ENCODE data around the gene ACTN1.

DNA sequence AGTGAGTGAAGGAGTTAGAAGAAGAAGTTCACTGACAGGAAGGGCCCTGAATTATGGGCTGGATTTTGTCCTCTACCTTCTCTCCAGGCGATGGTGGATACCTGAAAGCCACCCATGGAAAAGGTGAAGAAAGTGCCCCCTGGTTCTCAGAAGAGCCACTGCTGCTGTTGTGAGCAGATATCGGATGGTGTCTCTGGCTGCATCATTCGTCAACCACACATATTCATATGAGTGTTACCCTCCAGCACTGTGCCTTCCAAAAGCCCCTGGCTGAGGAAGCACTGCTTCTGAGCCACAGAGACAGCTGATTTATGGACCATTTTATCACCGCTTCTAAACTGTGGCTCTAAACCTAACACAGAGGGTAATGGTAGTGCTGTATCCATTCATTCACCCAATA, 2.0 kb upstream of the ACTN1 start:
- TF ChIP-seq POLR2AphosphoS5 (IDR thresholded peaks at IDR 0.05; ENCODE audit: low read depth, low read length) (no peak), POLR2A (IDR thresholded peaks at IDR 0.05; ENCODE audit: low read depth, low read length) (no peak), TAF1 (IDR thresholded peaks at IDR 0.05; ENCODE audit: low read depth, low read length) (no peak), PAX5 (IDR thresholded peaks at IDR 0.05; ENCODE audit: insufficient read depth, low read length, severe bottlenecking) (no peak), SPI1 (IDR thresholded peaks at IDR 0.05; ENCODE audit: low read depth, low read length) (no peak), POU2F2 (IDR thresholded peaks at IDR 0.05; ENCODE audit: low read depth, low read length) (no peak)
